ENCODE results near the gene PPM1B. TPM values are rescaled to one million over a fixed set of nuclear protein-coding genes. Genes with fewer than 3 reads are reported as not detected.
"Not testable (repeated sequence)": the region's sequence is repeated elsewhere in the genome, so short reads cannot be mapped to it uniquely, and the experiment has no call there.

PPM1B gene
- total RNA-seq, 1 donor: 31.5 TPM

GRCh38 chr2:44254023-44254422 lies 85.3 kb downstream of the PPM1B start:
- H3K79me2 ChIP-seq (ENCODE audit: insufficient read depth, low read length): no peaks in the 10 kb centered on the region
- H3K27me3 ChIP-seq (ENCODE audit: insufficient read depth, low read length): peaks cover 3% of the 10 kb centered on the region
- no peak for DNase-seq (ENCODE audit: insufficient read length, low spot score, missing footprints)
- TF ChIP-seq CTCF (IDR thresholded peaks at IDR 0.05; ENCODE audit: extremely low read depth, low read depth, low read length): no peak
- no peak overlapping the region for H3K4me3 ChIP-seq (ENCODE audit: insufficient read depth, low read length)
- no peaks in the 10 kb centered on the region for H4K20me1 ChIP-seq (ENCODE audit: insufficient read depth, low read length)
- no peaks in the 10 kb centered on the region for H3K9me3 ChIP-seq (ENCODE audit: low read depth, low read length)
- H3K4me1 ChIP-seq (ENCODE audit: insufficient read depth, low read length): no peaks in the 10 kb centered on the region
- no peak overlapping the region for H3K4me2 ChIP-seq (ENCODE audit: insufficient read depth, low read length)
- H3K27ac ChIP-seq (ENCODE audit: low read depth, low read length): no peak overlapping the region
- H2AFZ ChIP-seq (ENCODE audit: low read length): no peak overlapping the region
- H3K36me3 ChIP-seq (ENCODE audit: insufficient read depth, low read length): no peaks in the 10 kb centered on the region

- H3K4me3 ChIP-seq (ENCODE audit: insufficient read depth, low read length); H3K4me1 ChIP-seq (ENCODE audit: insufficient read depth, low read length); H3K27ac ChIP-seq (ENCODE audit: low read depth, low read length); H3K79me2 ChIP-seq (ENCODE audit: insufficient read depth, low read length); H3K4me2 ChIP-seq (ENCODE audit: insufficient read depth, low read length); H3K9me3 ChIP-seq (ENCODE audit: low read depth, low read length); H4K20me1 ChIP-seq (ENCODE audit: insufficient read depth, low read length); H3K36me3 ChIP-seq (ENCODE audit: insufficient read depth, low read length); DNase-seq (ENCODE audit: insufficient read length, low spot score, missing footprints); H3K27me3 ChIP-seq (ENCODE audit: insufficient read depth, low read length); H2AFZ ChIP-seq (ENCODE audit: low read length): not testable (repeated sequence)
Observed at GRCh38 chr2:44255704-44256103, 87.0 kb downstream of the PPM1B start.

- H3K4me1 ChIP-seq (ENCODE audit: insufficient read depth, low read length); H3K4me3 ChIP-seq (ENCODE audit: insufficient read depth, low read length); H4K20me1 ChIP-seq (ENCODE audit: insufficient read depth, low read length); DNase-seq (ENCODE audit: insufficient read length, low spot score, missing footprints); H3K4me2 ChIP-seq (ENCODE audit: insufficient read depth, low read length); H3K27ac ChIP-seq (ENCODE audit: low read depth, low read length); H3K79me2 ChIP-seq (ENCODE audit: insufficient read depth, low read length); H3K27me3 ChIP-seq (ENCODE audit: insufficient read depth, low read length); H3K9me3 ChIP-seq (ENCODE audit: low read depth, low read length); H3K36me3 ChIP-seq (ENCODE audit: insufficient read depth, low read length); H2AFZ ChIP-seq (ENCODE audit: low read length): not testable (repeated sequence)
Observed at GRCh38 chr2:44257802-44258201, 89.1 kb downstream of the PPM1B start.

- peak overlapping the region; percentile 53 for H3K4me2 ChIP-seq (ENCODE audit: insufficient read depth, low read length)
- DNase-seq (ENCODE audit: insufficient read length, low spot score, missing footprints): no peak
- no peaks in the 10 kb centered on the region for H4K20me1 ChIP-seq (ENCODE audit: insufficient read depth, low read length)
- H3K4me3 ChIP-seq (ENCODE audit: insufficient read depth, low read length): no peak overlapping the region
- H3K4me1 ChIP-seq (ENCODE audit: insufficient read depth, low read length): peaks cover 17% of the 10 kb centered on the region
- H3K27ac ChIP-seq (ENCODE audit: low read depth, low read length): peak overlapping the region; percentile 68
- H3K79me2 ChIP-seq (ENCODE audit: insufficient read depth, low read length): no peaks in the 10 kb centered on the region
- H2AFZ ChIP-seq (ENCODE audit: low read length): no peak overlapping the region
- no peaks in the 10 kb centered on the region for H3K27me3 ChIP-seq (ENCODE audit: insufficient read depth, low read length)
- H3K36me3 ChIP-seq (ENCODE audit: insufficient read depth, low read length): no peaks in the 10 kb centered on the region
- no peaks in the 10 kb centered on the region for H3K9me3 ChIP-seq (ENCODE audit: low read depth, low read length)
- no peak for TF ChIP-seq CTCF (IDR thresholded peaks at IDR 0.05; ENCODE audit: extremely low read depth, low read depth, low read length)
Observed at GRCh38 chr2:44267269-44267795, 98.7 kb downstream of the PPM1B start.

GRCh38 chr2:44267796-44268648 lies 99.3 kb downstream of the PPM1B start:
- DNase-seq (ENCODE audit: insufficient read length, low spot score, missing footprints): peak; percentile 90
- Histone ChIP-seq H3K4me1 (ENCODE audit: insufficient read depth, low read length) (peaks cover 17% of the 10 kb centered on the region), H3K4me3 (ENCODE audit: insufficient read depth, low read length) (peak overlapping the region; percentile 18), H3K4me2 (ENCODE audit: insufficient read depth, low read length) (peak overlapping the region; percentile 53), H3K27me3 (ENCODE audit: insufficient read depth, low read length) (no peaks in the 10 kb centered on the region), H3K9me3 (ENCODE audit: low read depth, low read length) (no peaks in the 10 kb centered on the region), H3K27ac (ENCODE audit: low read depth, low read length) (peak overlapping the region; percentile 68), H4K20me1 (ENCODE audit: insufficient read depth, low read length) (no peaks in the 10 kb centered on the region), H3K79me2 (ENCODE audit: insufficient read depth, low read length) (no peaks in the 10 kb centered on the region), H3K36me3 (ENCODE audit: insufficient read depth, low read length) (no peaks in the 10 kb centered on the region), H2AFZ (ENCODE audit: low read length) (peak overlapping the region; percentile 9)
- TF ChIP-seq CTCF (IDR thresholded peaks at IDR 0.05; ENCODE audit: extremely low read depth, low read depth, low read length): no peak
